GM23338 (cell line): Measurements from ENCODE around the gene NSD1. TPM values are rescaled to one million over a fixed set of nuclear protein-coding genes. Genes with fewer than 3 reads are reported as not detected.

Experiments used
- ATAC-seq: fragments of 200-7000 bp; cut with Tn5 transposase; 3 replicates; pipeline ENCODE4 v1.9.1; 2020
- DNase-seq: peaks from one replicate; pipeline ENCODE4 v3.0.0-alpha.2; 2015; ENCODE audit warnings: low spot score
- H2AFZ ChIP-seq: fragments of 200-600 bp; sonication (generic); 2 replicates; pipeline ENCODE4 v1.8.0; 2016; ENCODE audit warnings: antibody characterized with exemption, mild to moderate bottlenecking, moderate library complexity
- H3F3A ChIP-seq: fragments of 200-600 bp; sonication (generic); replicated peaks from 2 replicates; pipeline ENCODE4 v1.8.0; 2017; ENCODE audit warnings: antibody characterized with exemption, mixed run types, low read depth
- H3K27ac ChIP-seq: fragments of 200-600 bp; sonication (generic); 2 replicates; pipeline ENCODE4 v1.6.1; 2016; ENCODE audit warnings: low read depth
- H3K27me3 ChIP-seq: fragments of 200-600 bp; sonication (generic); 2 replicates; pipeline ENCODE4 v1.8.0; 2016; ENCODE audit warnings: mild to moderate bottlenecking, mixed run types, moderate library complexity; ENCODE audit not compliant: insufficient read depth
- H3K36me3 ChIP-seq: fragments of 200-600 bp; sonication (generic); 2 replicates; pipeline ENCODE4 v1.8.0; 2016; ENCODE audit warnings: mild to moderate bottlenecking; ENCODE audit not compliant: insufficient read depth
- H3K4me1 ChIP-seq: fragments of 200-600 bp; sonication (generic); 2 replicates; pipeline ENCODE4 v1.8.0; 2016; ENCODE audit warnings: mild to moderate bottlenecking, moderate library complexity; ENCODE audit not compliant: insufficient read depth
- H3K4me2 ChIP-seq: fragments of 200-600 bp; sonication (generic); 2 replicates; pipeline ENCODE4 v1.7.1; 2017; ENCODE audit warnings: mixed run types
- H3K4me3 ChIP-seq: fragments of 200-600 bp; sonication (generic); 2 replicates; pipeline ENCODE4 v1.6.1; 2016; ENCODE audit warnings: mixed run types
- H3K79me2 ChIP-seq: fragments of 200-600 bp; sonication (generic); replicated peaks from 2 replicates; pipeline ENCODE4 v1.8.0; 2017; ENCODE audit warnings: mild to moderate bottlenecking; ENCODE audit not compliant: insufficient read depth
- H3K9me2 ChIP-seq: fragments of 200-600 bp; sonication (generic); 2 replicates; pipeline ENCODE4 v1.8.0; 2017; ENCODE audit not compliant: insufficient read depth
- H4K20me1 ChIP-seq: fragments of 200-600 bp; sonication (generic); replicated peaks from 2 replicates; pipeline ENCODE4 v1.8.0; 2017; ENCODE audit warnings: mild to moderate bottlenecking; ENCODE audit not compliant: insufficient read depth
- H3K27ac Mint-ChIP-seq: 2 replicates; pipeline ENCODE4 v1.8.0; 2020; ENCODE audit warnings: inconsistent platforms, mild to moderate bottlenecking, moderate library complexity, mixed read lengths
- H3K27me3 Mint-ChIP-seq: 3 replicates; pipeline ENCODE4 v1.8.0; 2022; ENCODE audit warnings: low read depth, mild to moderate bottlenecking, moderate library complexity, mixed read lengths, inconsistent platforms; ENCODE audit not compliant: insufficient read depth, poor library complexity
- H3K36me3 Mint-ChIP-seq: 3 replicates; pipeline ENCODE4 v1.8.0; 2021; ENCODE audit warnings: low read depth, mild to moderate bottlenecking, inconsistent platforms, moderate library complexity, mixed read lengths
- H3K4me1 Mint-ChIP-seq: 3 replicates; pipeline ENCODE4 v1.8.0; 2020; ENCODE audit warnings: mild to moderate bottlenecking, inconsistent platforms, mixed read lengths
- H3K4me3 Mint-ChIP-seq: 3 replicates; pipeline ENCODE4 v1.8.0; 2021; ENCODE audit warnings: moderate library complexity, mild to moderate bottlenecking, inconsistent platforms, mixed read lengths
- H3K9me3 Mint-ChIP-seq: 3 replicates; pipeline ENCODE4 v1.8.0; 2020; ENCODE audit warnings: moderate library complexity, mild to moderate bottlenecking, inconsistent platforms, mixed read lengths
- CREB1 ChIP-seq: fragments of 250-450 bp; sonication (Bioruptor Pico); IDR thresholded peaks from 2 replicates; pipeline ENCODE4 v1.5.0; 2020; ENCODE audit warnings: low read depth, mild to moderate bottlenecking, moderate library complexity
- EZH2 ChIP-seq: fragments of 200-600 bp; sonication (generic); IDR thresholded peaks from one replicate; pipeline ENCODE4 v1.8.0; 2017; ENCODE audit warnings: antibody characterized with exemption, mild to moderate bottlenecking, low read depth; ENCODE audit not compliant: unreplicated experiment
- EZH2phosphoT487 ChIP-seq: fragments of 200-600 bp; sonication (generic); IDR thresholded peaks from one replicate; pipeline ENCODE4 v1.8.1; 2018; ENCODE audit warnings: antibody characterized with exemption; ENCODE audit not compliant: unreplicated experiment
- JUNB ChIP-seq: IDR thresholded peaks from one replicate; pipeline ENCODE4 v1.6.1; 2016; ENCODE audit warnings: antibody characterized with exemption; ENCODE audit not compliant: unreplicated experiment
- NANOG ChIP-seq: IDR thresholded peaks from 2 replicates; pipeline ENCODE4 v1.6.1; 2016; ENCODE audit warnings: antibody characterized with exemption, borderline replicate concordance
- POLR2AphosphoS5 ChIP-seq: IDR thresholded peaks from 2 replicates; pipeline ENCODE4 v1.6.1; 2016; ENCODE audit warnings: antibody characterized with exemption, low read depth
- STAT1 ChIP-seq: IDR thresholded peaks from one replicate; pipeline ENCODE4 v1.6.1; 2016; ENCODE audit warnings: antibody characterized with exemption; ENCODE audit not compliant: unreplicated experiment
- ZNF114 ChIP-seq: fragments of 250-450 bp; sonication (Bioruptor Pico); IDR thresholded peaks from 2 replicates; pipeline ENCODE4 v1.5.0; 2020; ENCODE audit warnings: mild to moderate bottlenecking, moderate library complexity
- ZNF331 ChIP-seq: fragments of 250-450 bp; sonication (Bioruptor Pico); IDR thresholded peaks from 2 replicates; pipeline ENCODE4 v1.5.0; 2020; ENCODE audit warnings: low read depth, mild to moderate bottlenecking, moderate library complexity
- polyA plus RNA-seq: library from polyadenylated mRNA; unstranded; fragments of >200 nt; fragmentation: Nextera tagmentation; extraction: Ambion mirVana; gene quantifications from 2 replicates; pipeline ENCODE4 v1.2.1, GENCODE V29; 2016
- total RNA-seq: library from RNA; depleted of rRNA; stranded (reverse); fragments of >200 nt; shearing (Covaris generic); gene quantifications from 2 replicates; pipeline ENCODE4 v1.2.3, GENCODE V29; 2014
- TF ChIP-seq, protein P1 (sequence below), 2 experiments: fragments of 200-600 bp in 1 of 2; sonication (generic) in 1 of 2; conservative IDR thresholded peaks; 2 replicates each; pipeline versions ENCODE4 v1.5.1 to v1.6.1; 2016 to 2017; ENCODE audit warnings: antibody characterized with exemption in 2 of 2, low read depth in 2 of 2, mild to moderate bottlenecking in 2 of 2, moderate library complexity in 1 of 2
- TF ChIP-seq, protein P2 (sequence below): IDR thresholded peaks from one replicate; pipeline ENCODE4 v1.6.1; 2018; ENCODE audit warnings: antibody characterized with exemption; ENCODE audit not compliant: unreplicated experiment
- TF ChIP-seq, protein P3 (sequence below): IDR thresholded peaks from 2 replicates; pipeline ENCODE4 v1.6.1; 2016; ENCODE audit warnings: antibody characterized with exemption
- TF ChIP-seq, protein P4 (sequence below): fragments of 250-450 bp; sonication (Bioruptor Pico); IDR thresholded peaks from 2 replicates; pipeline ENCODE4 v1.5.0; 2020; ENCODE audit warnings: mild to moderate bottlenecking, moderate library complexity

Gene NSD1
- total and polyA plus RNA-seq, 2 experiments from 2014 or later, result 96.4 to 106 TPM

DNA sequence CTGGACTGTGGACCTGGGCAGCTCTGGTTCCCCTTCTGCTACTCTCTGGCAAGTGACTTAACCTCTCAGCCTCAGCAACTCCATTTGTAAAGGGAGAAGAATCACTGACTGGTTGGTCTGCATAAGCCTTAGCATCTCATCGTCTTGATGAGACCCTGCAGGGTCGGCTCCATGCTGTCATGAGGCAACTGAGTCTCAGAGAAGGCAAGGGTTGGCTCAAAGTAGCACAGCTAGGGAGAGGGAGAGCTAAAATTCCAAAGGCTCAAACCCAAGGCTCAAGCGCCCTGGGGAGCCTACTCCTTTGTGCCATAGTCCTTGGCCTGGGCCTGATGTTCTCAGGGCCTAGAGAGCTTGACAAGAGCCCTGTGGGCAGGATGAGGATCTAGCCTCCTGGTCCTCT is 42.3 kb upstream of the NSD1 start:
- no peak for ATAC-seq
- H3K27me3 ChIP-seq, result no peaks in the 10 kb centered on the region
- H3K36me3 ChIP-seq, result peaks cover 5% of the 10 kb centered on the region
- no peaks in the 10 kb centered on the region for H3K9me2 ChIP-seq
- H3K4me3 Mint-ChIP-seq, result no peak overlapping the region
- DNase-seq, result no peak
- H3K4me2 ChIP-seq, result no peak overlapping the region
- peaks cover 16% of the 10 kb centered on the region for H3K4me1 Mint-ChIP-seq
- H3K4me1 ChIP-seq, result peaks cover 5% of the 10 kb centered on the region
- H3K4me3 ChIP-seq, result no peak overlapping the region
- H3K36me3 Mint-ChIP-seq, result peaks cover 40% of the 10 kb centered on the region
- H3K9me3 Mint-ChIP-seq, result no peaks in the 10 kb centered on the region; the same call in 2 of the 3 replicates
- H3F3A ChIP-seq, result peaks cover 5% of the 10 kb centered on the region
- H3K27ac Mint-ChIP-seq, result no peak overlapping the region
- peaks cover 11% of the 10 kb centered on the region for H3K27me3 Mint-ChIP-seq
- peaks cover 8% of the 10 kb centered on the region; the same call in 1 of the 2 replicates for H4K20me1 ChIP-seq
- no peak overlapping the region for H3K27ac ChIP-seq
- H2AFZ ChIP-seq, result no peak overlapping the region
- peaks cover 22% of the 10 kb centered on the region for H3K79me2 ChIP-seq
- TF ChIP-seq ZNF331 (CRISPR knock-in tag) (no peak), EZH2 (no peak), POLR2AphosphoS5 (no peak), ZNF114 (CRISPR knock-in tag) (no peak), JUNB (no peak), STAT1 (no peak), EZH2phosphoT487 (no peak), CREB1 (CRISPR knock-in tag) (no peak), NANOG (no peak)
- TF ChIP-seq, protein P1, sequence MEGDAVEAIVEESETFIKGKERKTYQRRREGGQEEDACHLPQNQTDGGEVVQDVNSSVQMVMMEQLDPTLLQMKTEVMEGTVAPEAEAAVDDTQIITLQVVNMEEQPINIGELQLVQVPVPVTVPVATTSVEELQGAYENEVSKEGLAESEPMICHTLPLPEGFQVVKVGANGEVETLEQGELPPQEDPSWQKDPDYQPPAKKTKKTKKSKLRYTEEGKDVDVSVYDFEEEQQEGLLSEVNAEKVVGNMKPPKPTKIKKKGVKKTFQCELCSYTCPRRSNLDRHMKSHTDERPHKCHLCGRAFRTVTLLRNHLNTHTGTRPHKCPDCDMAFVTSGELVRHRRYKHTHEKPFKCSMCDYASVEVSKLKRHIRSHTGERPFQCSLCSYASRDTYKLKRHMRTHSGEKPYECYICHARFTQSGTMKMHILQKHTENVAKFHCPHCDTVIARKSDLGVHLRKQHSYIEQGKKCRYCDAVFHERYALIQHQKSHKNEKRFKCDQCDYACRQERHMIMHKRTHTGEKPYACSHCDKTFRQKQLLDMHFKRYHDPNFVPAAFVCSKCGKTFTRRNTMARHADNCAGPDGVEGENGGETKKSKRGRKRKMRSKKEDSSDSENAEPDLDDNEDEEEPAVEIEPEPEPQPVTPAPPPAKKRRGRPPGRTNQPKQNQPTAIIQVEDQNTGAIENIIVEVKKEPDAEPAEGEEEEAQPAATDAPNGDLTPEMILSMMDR (conservative IDR thresholded peaks at IDR 0.05; ENCODE audit: low read depth in 2 of 2), result no peak
- TF ChIP-seq, protein P2, sequence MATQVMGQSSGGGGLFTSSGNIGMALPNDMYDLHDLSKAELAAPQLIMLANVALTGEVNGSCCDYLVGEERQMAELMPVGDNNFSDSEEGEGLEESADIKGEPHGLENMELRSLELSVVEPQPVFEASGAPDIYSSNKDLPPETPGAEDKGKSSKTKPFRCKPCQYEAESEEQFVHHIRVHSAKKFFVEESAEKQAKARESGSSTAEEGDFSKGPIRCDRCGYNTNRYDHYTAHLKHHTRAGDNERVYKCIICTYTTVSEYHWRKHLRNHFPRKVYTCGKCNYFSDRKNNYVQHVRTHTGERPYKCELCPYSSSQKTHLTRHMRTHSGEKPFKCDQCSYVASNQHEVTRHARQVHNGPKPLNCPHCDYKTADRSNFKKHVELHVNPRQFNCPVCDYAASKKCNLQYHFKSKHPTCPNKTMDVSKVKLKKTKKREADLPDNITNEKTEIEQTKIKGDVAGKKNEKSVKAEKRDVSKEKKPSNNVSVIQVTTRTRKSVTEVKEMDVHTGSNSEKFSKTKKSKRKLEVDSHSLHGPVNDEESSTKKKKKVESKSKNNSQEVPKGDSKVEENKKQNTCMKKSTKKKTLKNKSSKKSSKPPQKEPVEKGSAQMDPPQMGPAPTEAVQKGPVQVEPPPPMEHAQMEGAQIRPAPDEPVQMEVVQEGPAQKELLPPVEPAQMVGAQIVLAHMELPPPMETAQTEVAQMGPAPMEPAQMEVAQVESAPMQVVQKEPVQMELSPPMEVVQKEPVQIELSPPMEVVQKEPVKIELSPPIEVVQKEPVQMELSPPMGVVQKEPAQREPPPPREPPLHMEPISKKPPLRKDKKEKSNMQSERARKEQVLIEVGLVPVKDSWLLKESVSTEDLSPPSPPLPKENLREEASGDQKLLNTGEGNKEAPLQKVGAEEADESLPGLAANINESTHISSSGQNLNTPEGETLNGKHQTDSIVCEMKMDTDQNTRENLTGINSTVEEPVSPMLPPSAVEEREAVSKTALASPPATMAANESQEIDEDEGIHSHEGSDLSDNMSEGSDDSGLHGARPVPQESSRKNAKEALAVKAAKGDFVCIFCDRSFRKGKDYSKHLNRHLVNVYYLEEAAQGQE, result no peak
- TF ChIP-seq, protein P3, sequence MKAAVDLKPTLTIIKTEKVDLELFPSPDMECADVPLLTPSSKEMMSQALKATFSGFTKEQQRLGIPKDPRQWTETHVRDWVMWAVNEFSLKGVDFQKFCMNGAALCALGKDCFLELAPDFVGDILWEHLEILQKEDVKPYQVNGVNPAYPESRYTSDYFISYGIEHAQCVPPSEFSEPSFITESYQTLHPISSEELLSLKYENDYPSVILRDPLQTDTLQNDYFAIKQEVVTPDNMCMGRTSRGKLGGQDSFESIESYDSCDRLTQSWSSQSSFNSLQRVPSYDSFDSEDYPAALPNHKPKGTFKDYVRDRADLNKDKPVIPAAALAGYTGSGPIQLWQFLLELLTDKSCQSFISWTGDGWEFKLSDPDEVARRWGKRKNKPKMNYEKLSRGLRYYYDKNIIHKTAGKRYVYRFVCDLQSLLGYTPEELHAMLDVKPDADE, result no peak
- TF ChIP-seq, protein P4, sequence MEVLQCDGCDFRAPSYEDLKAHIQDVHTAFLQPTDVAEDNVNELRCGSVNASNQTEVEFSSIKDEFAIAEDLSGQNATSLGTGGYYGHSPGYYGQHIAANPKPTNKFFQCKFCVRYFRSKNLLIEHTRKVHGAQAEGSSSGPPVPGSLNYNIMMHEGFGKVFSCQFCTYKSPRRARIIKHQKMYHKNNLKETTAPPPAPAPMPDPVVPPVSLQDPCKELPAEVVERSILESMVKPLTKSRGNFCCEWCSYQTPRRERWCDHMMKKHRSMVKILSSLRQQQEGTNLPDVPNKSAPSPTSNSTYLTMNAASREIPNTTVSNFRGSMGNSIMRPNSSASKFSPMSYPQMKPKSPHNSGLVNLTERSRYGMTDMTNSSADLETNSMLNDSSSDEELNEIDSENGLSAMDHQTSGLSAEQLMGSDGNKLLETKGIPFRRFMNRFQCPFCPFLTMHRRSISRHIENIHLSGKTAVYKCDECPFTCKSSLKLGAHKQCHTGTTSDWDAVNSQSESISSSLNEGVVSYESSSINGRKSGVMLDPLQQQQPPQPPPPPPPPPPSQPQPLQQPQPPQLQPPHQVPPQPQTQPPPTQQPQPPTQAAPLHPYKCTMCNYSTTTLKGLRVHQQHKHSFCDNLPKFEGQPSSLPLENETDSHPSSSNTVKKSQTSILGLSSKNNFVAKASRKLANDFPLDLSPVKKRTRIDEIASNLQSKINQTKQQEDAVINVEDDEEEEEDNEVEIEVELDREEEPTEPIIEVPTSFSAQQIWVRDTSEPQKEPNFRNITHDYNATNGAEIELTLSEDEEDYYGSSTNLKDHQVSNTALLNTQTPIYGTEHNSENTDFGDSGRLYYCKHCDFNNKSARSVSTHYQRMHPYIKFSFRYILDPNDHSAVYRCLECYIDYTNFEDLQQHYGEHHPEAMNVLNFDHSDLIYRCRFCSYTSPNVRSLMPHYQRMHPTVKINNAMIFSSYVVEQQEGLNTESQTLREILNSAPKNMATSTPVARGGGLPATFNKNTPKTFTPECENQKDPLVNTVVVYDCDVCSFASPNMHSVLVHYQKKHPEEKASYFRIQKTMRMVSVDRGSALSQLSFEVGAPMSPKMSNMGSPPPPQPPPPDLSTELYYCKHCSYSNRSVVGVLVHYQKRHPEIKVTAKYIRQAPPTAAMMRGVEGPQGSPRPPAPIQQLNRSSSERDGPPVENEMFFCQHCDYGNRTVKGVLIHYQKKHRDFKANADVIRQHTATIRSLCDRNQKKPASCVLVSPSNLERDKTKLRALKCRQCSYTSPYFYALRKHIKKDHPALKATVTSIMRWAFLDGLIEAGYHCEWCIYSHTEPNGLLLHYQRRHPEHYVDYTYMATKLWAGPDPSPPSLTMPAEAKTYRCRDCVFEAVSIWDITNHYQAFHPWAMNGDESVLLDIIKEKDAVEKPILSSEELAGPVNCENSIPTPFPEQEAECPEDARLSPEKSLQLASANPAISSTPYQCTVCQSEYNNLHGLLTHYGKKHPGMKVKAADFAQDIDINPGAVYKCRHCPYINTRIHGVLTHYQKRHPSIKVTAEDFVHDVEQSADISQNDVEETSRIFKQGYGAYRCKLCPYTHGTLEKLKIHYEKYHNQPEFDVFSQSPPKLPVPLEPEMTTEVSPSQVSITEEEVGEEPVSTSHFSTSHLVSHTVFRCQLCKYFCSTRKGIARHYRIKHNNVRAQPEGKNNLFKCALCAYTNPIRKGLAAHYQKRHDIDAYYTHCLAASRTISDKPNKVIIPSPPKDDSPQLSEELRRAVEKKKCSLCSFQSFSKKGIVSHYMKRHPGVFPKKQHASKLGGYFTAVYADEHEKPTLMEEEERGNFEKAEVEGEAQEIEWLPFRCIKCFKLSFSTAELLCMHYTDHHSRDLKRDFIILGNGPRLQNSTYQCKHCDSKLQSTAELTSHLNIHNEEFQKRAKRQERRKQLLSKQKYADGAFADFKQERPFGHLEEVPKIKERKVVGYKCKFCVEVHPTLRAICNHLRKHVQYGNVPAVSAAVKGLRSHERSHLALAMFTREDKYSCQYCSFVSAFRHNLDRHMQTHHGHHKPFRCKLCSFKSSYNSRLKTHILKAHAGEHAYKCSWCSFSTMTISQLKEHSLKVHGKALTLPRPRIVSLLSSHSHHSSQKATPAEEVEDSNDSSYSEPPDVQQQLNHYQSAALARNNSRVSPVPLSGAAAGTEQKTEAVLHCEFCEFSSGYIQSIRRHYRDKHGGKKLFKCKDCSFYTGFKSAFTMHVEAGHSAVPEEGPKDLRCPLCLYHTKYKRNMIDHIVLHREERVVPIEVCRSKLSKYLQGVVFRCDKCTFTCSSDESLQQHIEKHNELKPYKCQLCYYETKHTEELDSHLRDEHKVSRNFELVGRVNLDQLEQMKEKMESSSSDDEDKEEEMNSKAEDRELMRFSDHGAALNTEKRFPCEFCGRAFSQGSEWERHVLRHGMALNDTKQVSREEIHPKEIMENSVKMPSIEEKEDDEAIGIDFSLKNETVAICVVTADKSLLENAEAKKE, result no peak
